ENCODE data around the gene NFASC.

DNA sequence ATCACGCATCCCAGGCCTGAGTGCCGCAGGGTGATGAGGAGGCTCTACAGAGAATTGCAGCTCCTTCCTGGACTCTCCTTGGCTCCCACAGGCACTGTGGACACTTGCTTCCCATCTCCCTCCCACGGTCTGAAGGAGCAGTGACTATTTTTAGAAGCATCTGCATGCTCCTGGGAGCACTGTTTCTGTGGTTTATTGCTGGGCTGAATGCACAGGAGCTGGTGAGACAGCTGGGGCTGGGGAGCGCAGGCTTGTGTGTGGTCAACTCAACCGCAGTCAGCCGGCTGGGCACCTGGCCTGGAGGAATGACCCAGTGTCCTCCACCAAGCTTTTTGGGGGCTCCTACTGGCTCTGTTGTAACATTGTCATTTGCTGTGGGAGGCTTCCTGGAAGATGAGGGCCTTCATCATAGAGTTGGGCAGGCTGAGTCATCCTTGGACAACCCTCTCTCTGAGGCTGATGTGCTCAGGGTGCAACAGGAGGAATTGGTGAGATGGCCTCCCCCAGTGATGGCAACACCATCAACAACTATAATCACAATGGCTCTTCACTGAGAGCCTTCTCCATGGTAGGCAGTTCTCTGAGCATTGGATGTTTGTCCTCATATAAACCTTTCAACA is 1.7 kb downstream of the NFASC start:
- TF ChIP-seq, protein P1, sequence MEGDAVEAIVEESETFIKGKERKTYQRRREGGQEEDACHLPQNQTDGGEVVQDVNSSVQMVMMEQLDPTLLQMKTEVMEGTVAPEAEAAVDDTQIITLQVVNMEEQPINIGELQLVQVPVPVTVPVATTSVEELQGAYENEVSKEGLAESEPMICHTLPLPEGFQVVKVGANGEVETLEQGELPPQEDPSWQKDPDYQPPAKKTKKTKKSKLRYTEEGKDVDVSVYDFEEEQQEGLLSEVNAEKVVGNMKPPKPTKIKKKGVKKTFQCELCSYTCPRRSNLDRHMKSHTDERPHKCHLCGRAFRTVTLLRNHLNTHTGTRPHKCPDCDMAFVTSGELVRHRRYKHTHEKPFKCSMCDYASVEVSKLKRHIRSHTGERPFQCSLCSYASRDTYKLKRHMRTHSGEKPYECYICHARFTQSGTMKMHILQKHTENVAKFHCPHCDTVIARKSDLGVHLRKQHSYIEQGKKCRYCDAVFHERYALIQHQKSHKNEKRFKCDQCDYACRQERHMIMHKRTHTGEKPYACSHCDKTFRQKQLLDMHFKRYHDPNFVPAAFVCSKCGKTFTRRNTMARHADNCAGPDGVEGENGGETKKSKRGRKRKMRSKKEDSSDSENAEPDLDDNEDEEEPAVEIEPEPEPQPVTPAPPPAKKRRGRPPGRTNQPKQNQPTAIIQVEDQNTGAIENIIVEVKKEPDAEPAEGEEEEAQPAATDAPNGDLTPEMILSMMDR (IDR thresholded peaks at IDR 0.05) = no peak
- no peak for TF ChIP-seq POLR2A (IDR thresholded peaks at IDR 0.05)
- no peak for TF ChIP-seq EP300 (IDR thresholded peaks at IDR 0.05)
- TF ChIP-seq POLR2AphosphoS5 (IDR thresholded peaks at IDR 0.05) = no peak

Data from suprapubic skin (tissue), 4 donors.